Bronchial epithelial cell (primary cell): ENCODE results near the gene CZIB. TPM values are rescaled to one million over a fixed set of nuclear protein-coding genes. Genes with fewer than 3 reads are reported as not detected.
A peak's percentile ranks its signal among the peaks of the same experiment; 100 is the strongest.

Experiments used
- DNase-seq: peaks from one replicate; pipeline ENCODE4 v3.0.0-alpha.2; 2010; ENCODE audit warnings: low read depth
- FAIRE-seq: peaks from 2 replicates; lab custom pipeline; 2011; peaks lifted over from hg19 to GRCh38; lab: Jason Lieb, UNC
- H3K27me3 ChIP-seq: 2 replicates; pipeline ENCODE4 v1.5.1; 2011; ENCODE audit warnings: low read length; ENCODE audit not compliant: control insufficient read depth, insufficient read depth
- H3K36me3 ChIP-seq: 2 replicates; pipeline ENCODE4 v1.5.1; 2011; ENCODE audit warnings: low read length; ENCODE audit not compliant: control insufficient read depth, insufficient read depth
- H3K4me3 ChIP-seq: 2 replicates; pipeline ENCODE4 v1.5.1; 2011; ENCODE audit warnings: mild to moderate bottlenecking, low read depth, low read length, control low read depth
- CTCF ChIP-seq: IDR thresholded peaks from 2 replicates; pipeline ENCODE4 v1.5.1; 2011; ENCODE audit warnings: mild to moderate bottlenecking, moderate library complexity, low read length, control low read depth, inconsistent platforms; ENCODE audit not compliant: insufficient read depth, severe bottlenecking
- total RNA-seq: library from RNA; depleted of rRNA; stranded (reverse); fragments of >200 nt; gene quantifications from 2 replicates; pipeline ENCODE4 v1.2.1, GENCODE V29; 2014

Gene CZIB
- total RNA-seq, 1 donor from 2014 or later, result 37.9 TPM

- H3K36me3 ChIP-seq, result no peaks in the 10 kb centered on the region
- DNase-seq, result peak; percentile 85
- peak; percentile 66 for FAIRE-seq
- H3K4me3 ChIP-seq, result no peak overlapping the region
- H3K27me3 ChIP-seq, result peaks cover 2% of the 10 kb centered on the region
- peak; percentile 41 for TF ChIP-seq CTCF
Measured at GRCh38 chr1:53176452-53177208, 43.8 kb downstream of the CZIB start.

- Histone ChIP-seq H3K27me3 (peaks cover 2% of the 10 kb centered on the region), H3K36me3 (no peaks in the 10 kb centered on the region), H3K4me3 (no peak overlapping the region)
- DNase-seq (no peak), FAIRE-seq (no peak)
- TF ChIP-seq CTCF, result no peak
Measured at GRCh38 chr1:53174971-53175913, 45.2 kb downstream of the CZIB start.

GRCh38 chr1:53172426-53173128, 47.9 kb downstream of the CZIB start:
- H3K36me3 ChIP-seq, result no peaks in the 10 kb centered on the region
- TF ChIP-seq CTCF, result no peak
- H3K27me3 ChIP-seq, result no peaks in the 10 kb centered on the region
- no peak for FAIRE-seq
- no peak overlapping the region for H3K4me3 ChIP-seq
- no peak for DNase-seq

GRCh38 chr1:53166912-53167311, 53.5 kb downstream of the CZIB start:
- no peak for TF ChIP-seq CTCF
- no peak overlapping the region for H3K4me3 ChIP-seq
- H3K27me3 ChIP-seq, result no peaks in the 10 kb centered on the region
- DNase-seq (no peak), FAIRE-seq (no peak)
- no peaks in the 10 kb centered on the region for H3K36me3 ChIP-seq

GRCh38 chr1:53166366-53166765, 54.1 kb downstream of the CZIB start:
- no peak overlapping the region for H3K4me3 ChIP-seq
- H3K27me3 ChIP-seq, result no peaks in the 10 kb centered on the region
- no peaks in the 10 kb centered on the region for H3K36me3 ChIP-seq
- TF ChIP-seq CTCF, result no peak
- no peak for DNase-seq
- FAIRE-seq, result no peak
